Calu3 (cell line): ENCODE measurements around the gene TCAP. TPM values are rescaled to one million over a fixed set of nuclear protein-coding genes. Genes with fewer than 3 reads are reported as not detected.

Source experiments
- BruUV-seq: library from RNA; stranded (reverse); fragments of 400-500 nt; replicated peaks from 2 replicates; lab custom pipeline; 2021; lab: Mats Ljungman, UMichigan
- CTCF ChIA-PET: fragments of 300-600 bp; sonication (Branson Sonifier 250); formaldehyde crosslinking; loops from one replicate; lab custom pipeline; 2022; ENCODE audit warnings: antibody characterized with exemption; lab: Charles Lee
- DNase-seq: peaks from one replicate; pipeline ENCODE4 v3.0.0; 2022
- H3K27ac Mint-ChIP-seq: one replicate; pipeline ENCODE4 v1.8.0; 2022; ENCODE audit warnings: mixed read lengths; ENCODE audit not compliant: unreplicated experiment
- H3K27me3 Mint-ChIP-seq: one replicate; pipeline ENCODE4 v1.8.0; 2022; ENCODE audit warnings: mixed read lengths; ENCODE audit not compliant: unreplicated experiment
- H3K36me3 Mint-ChIP-seq: one replicate; pipeline ENCODE4 v1.8.0; 2022; ENCODE audit warnings: mild to moderate bottlenecking, moderate library complexity, mixed read lengths; ENCODE audit not compliant: insufficient read depth, unreplicated experiment
- H3K4me1 Mint-ChIP-seq: one replicate; pipeline ENCODE4 v1.8.0; 2022; ENCODE audit warnings: mild to moderate bottlenecking, low read depth, mixed read lengths; ENCODE audit not compliant: unreplicated experiment
- H3K4me3 Mint-ChIP-seq: one replicate; pipeline ENCODE4 v1.8.0; 2022; ENCODE audit warnings: mild to moderate bottlenecking, low read depth, moderate library complexity, mixed read lengths; ENCODE audit not compliant: unreplicated experiment
- H3K9me3 Mint-ChIP-seq: one replicate; pipeline ENCODE4 v1.8.0; 2022; ENCODE audit warnings: low read depth, mixed read lengths; ENCODE audit not compliant: unreplicated experiment
- intact Hi-C: fragments of 100-400 bp; cut with micrococcal nuclease; formaldehyde crosslinking; loops from one replicate; pipeline ENCODE4 v1.10.0; 2022; ENCODE audit not compliant: unreplicated experiment
- total RNA-seq: library from RNA; stranded (reverse); gene quantifications from 2 replicates; pipeline ENCODE4 v1.2.3, GENCODE V29; 2022
- TF ChIP-seq, protein P1 (sequence below): fragments of 200-600 bp; IDR thresholded peaks from one replicate; pipeline ENCODE4 v1.8.0; 2022; ENCODE audit warnings: antibody characterized with exemption; ENCODE audit not compliant: unreplicated experiment

The TCAP gene
- total RNA-seq, 1 experiment from 2014 or later: 51.5 TPM

DNA sequence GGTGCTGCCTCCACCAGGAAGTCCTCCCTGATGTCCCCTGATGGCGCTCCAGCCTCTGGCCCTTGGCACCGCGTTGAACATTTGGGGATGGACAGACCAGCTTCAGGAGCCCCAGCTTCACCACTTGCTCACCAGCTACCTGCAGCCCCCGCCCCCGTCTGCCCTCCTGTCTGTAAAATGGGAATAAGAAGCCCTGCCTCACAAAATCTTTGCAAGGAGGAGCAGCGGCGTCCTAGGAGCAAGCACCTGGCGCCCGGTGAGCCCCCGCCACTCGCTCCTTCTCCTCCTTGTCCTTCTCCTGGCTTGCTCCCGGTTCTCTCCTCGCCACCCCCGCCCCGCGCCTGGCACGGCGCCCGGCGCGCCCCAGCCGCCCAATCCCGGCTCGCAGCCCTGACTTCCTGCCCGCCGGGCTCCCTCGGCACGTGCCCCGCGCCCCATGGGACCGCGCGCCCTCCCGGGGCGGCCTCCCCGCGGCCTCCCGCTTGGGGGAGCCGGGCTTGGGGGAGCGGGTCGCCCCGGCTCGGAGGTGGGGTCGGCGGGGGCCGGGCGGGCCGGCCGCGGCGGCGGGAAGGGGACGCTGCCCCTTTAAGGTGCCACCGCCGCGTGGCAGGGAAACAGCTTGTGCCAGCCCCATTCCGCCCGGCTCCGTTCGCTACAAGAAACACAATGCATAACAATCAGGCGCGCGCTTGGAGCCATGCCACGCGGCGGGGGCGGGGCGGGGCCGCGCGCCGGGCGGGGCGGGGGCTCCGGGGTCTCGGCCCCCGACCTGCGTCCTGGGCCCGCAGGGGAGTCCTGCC lies 47.5 kb upstream of the TCAP start:
- DNase-seq: peak; percentile 100
- H3K27me3 Mint-ChIP-seq: peaks cover 95% of the 10 kb centered on the region
- TF ChIP-seq, protein P1, sequence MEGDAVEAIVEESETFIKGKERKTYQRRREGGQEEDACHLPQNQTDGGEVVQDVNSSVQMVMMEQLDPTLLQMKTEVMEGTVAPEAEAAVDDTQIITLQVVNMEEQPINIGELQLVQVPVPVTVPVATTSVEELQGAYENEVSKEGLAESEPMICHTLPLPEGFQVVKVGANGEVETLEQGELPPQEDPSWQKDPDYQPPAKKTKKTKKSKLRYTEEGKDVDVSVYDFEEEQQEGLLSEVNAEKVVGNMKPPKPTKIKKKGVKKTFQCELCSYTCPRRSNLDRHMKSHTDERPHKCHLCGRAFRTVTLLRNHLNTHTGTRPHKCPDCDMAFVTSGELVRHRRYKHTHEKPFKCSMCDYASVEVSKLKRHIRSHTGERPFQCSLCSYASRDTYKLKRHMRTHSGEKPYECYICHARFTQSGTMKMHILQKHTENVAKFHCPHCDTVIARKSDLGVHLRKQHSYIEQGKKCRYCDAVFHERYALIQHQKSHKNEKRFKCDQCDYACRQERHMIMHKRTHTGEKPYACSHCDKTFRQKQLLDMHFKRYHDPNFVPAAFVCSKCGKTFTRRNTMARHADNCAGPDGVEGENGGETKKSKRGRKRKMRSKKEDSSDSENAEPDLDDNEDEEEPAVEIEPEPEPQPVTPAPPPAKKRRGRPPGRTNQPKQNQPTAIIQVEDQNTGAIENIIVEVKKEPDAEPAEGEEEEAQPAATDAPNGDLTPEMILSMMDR: no peak
- H3K36me3 Mint-ChIP-seq: peaks cover 64% of the 10 kb centered on the region
- intact Hi-C loops: loop anchor here (1.0 to 5.0 kb wide), 7 partner anchors 15 to 480 kb away; partner anchors contain the start of gene PSMD3
- no peaks in the 10 kb centered on the region for H3K9me3 Mint-ChIP-seq
- H3K27ac Mint-ChIP-seq: peak overlapping the region; percentile 75
- H3K4me1 Mint-ChIP-seq: peaks cover 48% of the 10 kb centered on the region
- CTCF ChIA-PET: interaction anchor here (0.6 to 161.2 kb wide), 43 partner anchors 3 to 1090 kb away, joined by 3 to 42089 read pairs (median 6); partner anchors contain the start of genes CSF3, ERBB2, GRB7 and GSDMA
- peak overlapping the region; percentile 76 for H3K4me3 Mint-ChIP-seq
- no TSS peak for BruUV-seq

DNA sequence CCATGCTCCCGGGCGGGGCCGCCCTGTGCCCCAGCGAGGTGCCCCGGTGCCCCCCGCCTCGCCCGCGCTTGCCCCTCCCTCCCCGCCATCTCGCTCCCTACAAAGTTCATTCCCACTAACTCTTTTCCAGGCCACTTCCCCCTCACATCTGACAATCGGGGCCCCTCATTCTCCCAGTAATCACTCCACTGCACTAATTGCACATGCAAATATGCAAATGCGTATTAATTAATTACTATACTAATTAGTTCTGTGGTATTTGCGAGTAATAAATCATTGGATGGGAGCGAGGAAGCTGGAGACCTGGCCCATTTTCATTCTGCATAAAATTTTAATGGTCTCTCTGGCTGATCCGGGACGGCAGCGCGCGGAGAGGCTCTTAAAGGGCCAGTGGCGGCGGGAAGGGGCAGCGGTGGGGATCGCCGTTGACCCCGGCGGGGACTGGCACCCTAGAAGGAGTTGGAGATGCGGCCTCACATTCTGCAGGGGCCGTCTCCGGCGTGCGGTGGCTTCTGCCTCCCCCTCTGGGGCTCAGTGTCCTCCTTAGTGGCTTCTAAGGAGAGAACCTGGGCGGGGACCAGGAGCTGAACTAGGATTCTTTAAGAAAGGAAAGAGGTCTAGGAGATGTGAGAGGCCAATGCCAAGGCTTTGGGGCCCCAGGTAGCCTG lies 46.8 kb upstream of the TCAP start:
- Mint-ChIP-seq H3K4me1 (peaks cover 50% of the 10 kb centered on the region), H3K4me3 (peak overlapping the region; percentile 76), H3K27me3 (peaks cover 87% of the 10 kb centered on the region), H3K36me3 (peaks cover 62% of the 10 kb centered on the region), H3K9me3 (no peaks in the 10 kb centered on the region), H3K27ac (peak overlapping the region; percentile 75)
- TF ChIP-seq, protein P1: no peak
- intact Hi-C loops: loop anchor here (1.0 to 5.0 kb wide), 6 partner anchors 54 to 479 kb away; partner anchors contain the start of gene PSMD3
- peak; percentile 99 for DNase-seq
- CTCF ChIA-PET: interaction anchor here (0.5 to 161.2 kb wide), 54 partner anchors 2 to 1199 kb away, joined by 3 to 42089 read pairs (median 4); partner anchors contain the start of genes CSF3, ERBB2, GRB7 and GSDMA
- TSS peak; percentile 74 for BruUV-seq

DNA sequence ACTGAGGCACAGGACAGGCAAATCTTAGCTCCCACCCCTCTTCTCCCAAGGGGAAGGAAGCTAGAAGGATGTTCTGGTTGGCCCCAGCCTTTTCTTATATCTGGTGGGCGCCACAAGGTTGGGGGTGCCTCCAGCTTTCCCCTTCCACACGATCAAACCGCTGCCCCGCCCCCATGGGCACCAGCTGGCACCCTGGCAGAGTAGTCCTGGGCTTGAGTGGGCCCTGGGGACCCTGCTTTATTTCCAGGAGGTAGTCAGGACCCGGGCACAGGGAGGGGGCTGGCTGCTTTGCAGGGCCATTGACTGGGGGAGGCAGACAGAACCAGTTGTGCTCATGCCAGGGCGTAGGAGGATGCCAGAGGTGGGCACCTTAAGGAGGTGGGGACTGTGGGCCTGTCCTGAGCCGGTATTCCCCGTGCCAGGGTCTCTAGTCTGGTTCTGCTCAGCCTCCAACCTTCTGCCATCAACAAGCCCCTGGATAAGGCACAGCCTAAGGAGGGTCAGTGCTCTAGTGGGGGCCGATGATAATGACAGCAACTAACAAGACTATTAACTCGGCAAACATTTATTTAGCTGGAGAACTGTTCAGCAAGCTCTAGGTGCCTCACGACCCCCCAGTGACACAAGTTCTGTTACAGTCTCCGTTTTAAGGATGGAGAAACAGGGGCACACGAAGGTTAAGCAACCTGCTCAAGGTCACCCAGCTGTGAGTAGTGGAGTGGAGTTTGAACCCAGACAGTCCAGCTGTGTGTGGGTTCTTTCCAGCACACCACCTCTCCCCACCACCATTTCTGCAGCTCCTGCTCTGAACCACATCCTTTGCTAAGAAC lies 46.0 kb upstream of the TCAP start:
- CTCF ChIA-PET: interaction anchor here (0.5 to 161.2 kb wide), 55 partner anchors 1 to 1198 kb away, joined by 3 to 42089 read pairs (median 4); partner anchors contain the start of genes CSF3, ERBB2, GRB7 and GSDMA
- Mint-ChIP-seq H3K4me3 (peak overlapping the region; percentile 76), H3K27me3 (peaks cover 83% of the 10 kb centered on the region), H3K36me3 (peaks cover 64% of the 10 kb centered on the region), H3K27ac (peak overlapping the region; percentile 75), H3K4me1 (peaks cover 53% of the 10 kb centered on the region), H3K9me3 (no peaks in the 10 kb centered on the region)
- TF ChIP-seq, protein P1: no peak
- peak; percentile 90 for DNase-seq
- BruUV-seq: no TSS peak
- intact Hi-C loops: loop anchor here (1.0 to 5.0 kb wide), 6 partner anchors 53 to 478 kb away; partner anchors contain the start of gene PSMD3
